Stimulated activated CD8-positive, alpha-beta memory T cell treated with anti-CD3 and anti-CD28 coated beads, Interleukin-15, amount 100 ng/mL, for 1 hour (primary cell): ENCODE measurements around the gene CSTF1.

ENCODE experiments used
- DNase-seq: peaks from one replicate; pipeline ENCODE4 v3.0.0-alpha.2; 2020; ENCODE audit warnings: low read depth

CSTF1 gene

GRCh38 chr20:56392132-56392880 lies at the start of gene CSTF1, which contains the start of gene AURKA:
Gene CSTF1 (plus strand): TSS chr20:56392645. CDS start chr20:56395553, 2,908 bp downstream.
Gene AURKA (minus strand): TSS chr20:56392215. CDS start chr20:56388197, 4,018 bp downstream.
- DNase-seq = peak; percentile 96

GRCh38 chr20:56342783-56343182 lies 49.7 kb upstream of the CSTF1 start:
- no peak for DNase-seq

GRCh38 chr20:56343861-56344381 lies 48.5 kb upstream of the CSTF1 start:
- DNase-seq = no peak

- no peak for DNase-seq
These were observed 46.5 kb upstream of the CSTF1 start for GRCh38 chr20:56345911-56346310.

GRCh38 chr20:56347628-56348304 lies 44.7 kb upstream of the CSTF1 start:
- DNase-seq = no peak

GRCh38 chr20:56348305-56348693 lies 44.1 kb upstream of the CSTF1 start:
- no peak for DNase-seq

- DNase-seq = no peak
These were observed 43.7 kb upstream of the CSTF1 start for GRCh38 chr20:56348746-56349145.

- DNase-seq = no peak
These were observed 41.6 kb upstream of the CSTF1 start for GRCh38 chr20:56350842-56351241.

GRCh38 chr20:56352345-56353055 lies 39.9 kb upstream of the CSTF1 start:
- DNase-seq = no peak

- DNase-seq = no peak
These were observed 39.1 kb upstream of the CSTF1 start for GRCh38 chr20:56353356-56353755.

GRCh38 chr20:56358070-56358469 lies 34.4 kb upstream of the CSTF1 start:
- no peak for DNase-seq

- peak; percentile 51 for DNase-seq
These were observed 33.7 kb upstream of the CSTF1 start, which contains the start of gene FAM210B for GRCh38 chr20:56358600-56359211. Gene FAM210B (plus strand): TSS chr20:56358974. CDS start chr20:56359006, 32 bp downstream.

- no peak for DNase-seq
These were observed 33.0 kb upstream of the CSTF1 start for GRCh38 chr20:56359212-56360132.

- DNase-seq = no peak
These were observed 32.1 kb upstream of the CSTF1 start for GRCh38 chr20:56360133-56360907.

GRCh38 chr20:56360908-56361205 lies 31.6 kb upstream of the CSTF1 start:
- DNase-seq = no peak

- no peak for DNase-seq
These were observed 30.5 kb upstream of the CSTF1 start for GRCh38 chr20:56361900-56362299.

- no peak for DNase-seq
These were observed 29.5 kb upstream of the CSTF1 start for GRCh38 chr20:56362833-56363413.

GRCh38 chr20:56363491-56363890 lies 29.0 kb upstream of the CSTF1 start:
- no peak for DNase-seq

- DNase-seq = no peak
These were observed 23.9 kb upstream of the CSTF1 start for GRCh38 chr20:56368351-56369134.
